ENCODE results near the gene SLC1A7.

GRCh38 chr1:53060579-53060978 is 81.9 kb downstream of the SLC1A7 start:
- TF ChIP-seq POLR2A (IDR thresholded peaks at IDR 0.05) = no peak
- TF ChIP-seq, protein P1, sequence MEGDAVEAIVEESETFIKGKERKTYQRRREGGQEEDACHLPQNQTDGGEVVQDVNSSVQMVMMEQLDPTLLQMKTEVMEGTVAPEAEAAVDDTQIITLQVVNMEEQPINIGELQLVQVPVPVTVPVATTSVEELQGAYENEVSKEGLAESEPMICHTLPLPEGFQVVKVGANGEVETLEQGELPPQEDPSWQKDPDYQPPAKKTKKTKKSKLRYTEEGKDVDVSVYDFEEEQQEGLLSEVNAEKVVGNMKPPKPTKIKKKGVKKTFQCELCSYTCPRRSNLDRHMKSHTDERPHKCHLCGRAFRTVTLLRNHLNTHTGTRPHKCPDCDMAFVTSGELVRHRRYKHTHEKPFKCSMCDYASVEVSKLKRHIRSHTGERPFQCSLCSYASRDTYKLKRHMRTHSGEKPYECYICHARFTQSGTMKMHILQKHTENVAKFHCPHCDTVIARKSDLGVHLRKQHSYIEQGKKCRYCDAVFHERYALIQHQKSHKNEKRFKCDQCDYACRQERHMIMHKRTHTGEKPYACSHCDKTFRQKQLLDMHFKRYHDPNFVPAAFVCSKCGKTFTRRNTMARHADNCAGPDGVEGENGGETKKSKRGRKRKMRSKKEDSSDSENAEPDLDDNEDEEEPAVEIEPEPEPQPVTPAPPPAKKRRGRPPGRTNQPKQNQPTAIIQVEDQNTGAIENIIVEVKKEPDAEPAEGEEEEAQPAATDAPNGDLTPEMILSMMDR (IDR thresholded peaks at IDR 0.05) = no peak

Data from testis (tissue), 2 donors.